Uterus (tissue), 2 donors: ENCODE results near the gene SETSIP.

ENCODE experiments used
- POLR2A ChIP-seq, 2 donors: fragments of 450-650 bp; IDR thresholded peaks; one replicate each; pipeline ENCODE4 v1.6.1; 2016; ENCODE audit warnings: antibody characterized with exemption in 2 of 2, mild to moderate bottlenecking in 1 of 2, moderate library complexity in 1 of 2
- TF ChIP-seq, protein P1 (sequence below), 4 experiments: fragments of 200-600 bp in 2 of 4; fragments of 450-650 bp in 2 of 4; sonication (generic) in 2 of 4; IDR thresholded peaks; one replicate each; pipeline ENCODE4 v1.5.1; 2016 to 2019; ENCODE audit warnings: antibody characterized with exemption in 4 of 4, mild to moderate bottlenecking in 2 of 4, moderate library complexity in 1 of 4

GRCh38 chr1:92079441-92079840 is 4.2 kb upstream of the SETSIP start:
- TF ChIP-seq POLR2A (IDR thresholded peaks at IDR 0.05), result no peak
- TF ChIP-seq, protein P1, sequence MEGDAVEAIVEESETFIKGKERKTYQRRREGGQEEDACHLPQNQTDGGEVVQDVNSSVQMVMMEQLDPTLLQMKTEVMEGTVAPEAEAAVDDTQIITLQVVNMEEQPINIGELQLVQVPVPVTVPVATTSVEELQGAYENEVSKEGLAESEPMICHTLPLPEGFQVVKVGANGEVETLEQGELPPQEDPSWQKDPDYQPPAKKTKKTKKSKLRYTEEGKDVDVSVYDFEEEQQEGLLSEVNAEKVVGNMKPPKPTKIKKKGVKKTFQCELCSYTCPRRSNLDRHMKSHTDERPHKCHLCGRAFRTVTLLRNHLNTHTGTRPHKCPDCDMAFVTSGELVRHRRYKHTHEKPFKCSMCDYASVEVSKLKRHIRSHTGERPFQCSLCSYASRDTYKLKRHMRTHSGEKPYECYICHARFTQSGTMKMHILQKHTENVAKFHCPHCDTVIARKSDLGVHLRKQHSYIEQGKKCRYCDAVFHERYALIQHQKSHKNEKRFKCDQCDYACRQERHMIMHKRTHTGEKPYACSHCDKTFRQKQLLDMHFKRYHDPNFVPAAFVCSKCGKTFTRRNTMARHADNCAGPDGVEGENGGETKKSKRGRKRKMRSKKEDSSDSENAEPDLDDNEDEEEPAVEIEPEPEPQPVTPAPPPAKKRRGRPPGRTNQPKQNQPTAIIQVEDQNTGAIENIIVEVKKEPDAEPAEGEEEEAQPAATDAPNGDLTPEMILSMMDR (IDR thresholded peaks at IDR 0.05), result no peak
